Measurements from ENCODE around the gene ANKRD44.

GRCh38 chr2:197028633-197029032 is 281.9 kb downstream of the ANKRD44 start:
- TF ChIP-seq, protein P1, sequence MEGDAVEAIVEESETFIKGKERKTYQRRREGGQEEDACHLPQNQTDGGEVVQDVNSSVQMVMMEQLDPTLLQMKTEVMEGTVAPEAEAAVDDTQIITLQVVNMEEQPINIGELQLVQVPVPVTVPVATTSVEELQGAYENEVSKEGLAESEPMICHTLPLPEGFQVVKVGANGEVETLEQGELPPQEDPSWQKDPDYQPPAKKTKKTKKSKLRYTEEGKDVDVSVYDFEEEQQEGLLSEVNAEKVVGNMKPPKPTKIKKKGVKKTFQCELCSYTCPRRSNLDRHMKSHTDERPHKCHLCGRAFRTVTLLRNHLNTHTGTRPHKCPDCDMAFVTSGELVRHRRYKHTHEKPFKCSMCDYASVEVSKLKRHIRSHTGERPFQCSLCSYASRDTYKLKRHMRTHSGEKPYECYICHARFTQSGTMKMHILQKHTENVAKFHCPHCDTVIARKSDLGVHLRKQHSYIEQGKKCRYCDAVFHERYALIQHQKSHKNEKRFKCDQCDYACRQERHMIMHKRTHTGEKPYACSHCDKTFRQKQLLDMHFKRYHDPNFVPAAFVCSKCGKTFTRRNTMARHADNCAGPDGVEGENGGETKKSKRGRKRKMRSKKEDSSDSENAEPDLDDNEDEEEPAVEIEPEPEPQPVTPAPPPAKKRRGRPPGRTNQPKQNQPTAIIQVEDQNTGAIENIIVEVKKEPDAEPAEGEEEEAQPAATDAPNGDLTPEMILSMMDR (conservative IDR thresholded peaks at IDR 0.05 in 1 of 2, IDR thresholded peaks at IDR 0.05 in 1 of 2; ENCODE audit: extremely low read depth in 1 of 2, insufficient read depth in 1 of 2, low read depth in 1 of 2, low read length in 2 of 2), result no peak
- no peak for TF ChIP-seq EZH2 (IDR thresholded peaks at IDR 0.05; ENCODE audit: borderline replicate concordance, low read length)

All from mammary epithelial cell (primary cell).